SH-SY5Y (cell line): ENCODE data around the gene TPM1.

Experiments used
- GATA2 ChIP-seq: IDR thresholded peaks from 2 replicates; pipeline ENCODE4 v1.6.1; 2011; ENCODE audit warnings: mild to moderate bottlenecking, low read depth, low read length
- GATA3 ChIP-seq: IDR thresholded peaks from 2 replicates; pipeline ENCODE4 v1.6.1; 2011; ENCODE audit warnings: low read depth, mild to moderate bottlenecking, low read length, moderate library complexity

TPM1 gene

DNA sequence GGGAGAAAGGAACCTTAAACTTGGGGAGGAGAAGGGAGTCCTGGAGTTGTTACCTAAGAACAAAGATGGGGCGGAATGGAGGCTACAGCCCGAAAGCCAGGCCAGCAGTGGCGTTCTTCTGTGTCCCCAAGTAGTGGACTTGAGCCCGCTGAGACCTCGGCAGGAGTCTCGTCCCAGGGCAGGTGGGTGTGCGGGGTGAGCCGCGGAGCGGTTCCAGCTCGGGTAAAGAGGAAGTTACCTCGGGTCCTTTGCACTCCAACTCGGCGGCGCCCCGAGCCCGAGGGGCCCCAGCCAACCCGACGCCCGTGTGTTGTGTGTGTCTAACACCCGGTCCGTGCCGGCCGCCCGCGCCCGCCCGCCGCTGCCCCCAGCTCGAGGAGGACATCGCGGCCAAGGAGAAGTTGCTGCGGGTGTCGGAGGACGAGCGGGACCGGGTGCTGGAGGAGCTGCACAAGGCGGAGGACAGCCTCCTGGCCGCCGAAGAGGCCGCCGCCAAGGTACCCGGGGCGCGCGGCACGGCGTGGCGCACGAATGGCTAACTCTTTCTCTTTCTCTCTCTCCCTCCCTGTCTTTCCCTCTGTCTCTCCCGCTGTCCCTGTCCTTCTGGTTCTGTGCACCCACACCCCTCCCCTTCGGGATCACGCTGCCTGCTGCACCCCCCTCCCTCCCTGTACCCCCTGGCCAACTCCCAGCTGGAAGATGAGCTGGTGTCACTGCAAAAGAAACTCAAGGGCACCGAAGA lies 959 bp downstream of the TPM1 start:
- TF ChIP-seq GATA3 (no peak), GATA2 (no peak)

DNA sequence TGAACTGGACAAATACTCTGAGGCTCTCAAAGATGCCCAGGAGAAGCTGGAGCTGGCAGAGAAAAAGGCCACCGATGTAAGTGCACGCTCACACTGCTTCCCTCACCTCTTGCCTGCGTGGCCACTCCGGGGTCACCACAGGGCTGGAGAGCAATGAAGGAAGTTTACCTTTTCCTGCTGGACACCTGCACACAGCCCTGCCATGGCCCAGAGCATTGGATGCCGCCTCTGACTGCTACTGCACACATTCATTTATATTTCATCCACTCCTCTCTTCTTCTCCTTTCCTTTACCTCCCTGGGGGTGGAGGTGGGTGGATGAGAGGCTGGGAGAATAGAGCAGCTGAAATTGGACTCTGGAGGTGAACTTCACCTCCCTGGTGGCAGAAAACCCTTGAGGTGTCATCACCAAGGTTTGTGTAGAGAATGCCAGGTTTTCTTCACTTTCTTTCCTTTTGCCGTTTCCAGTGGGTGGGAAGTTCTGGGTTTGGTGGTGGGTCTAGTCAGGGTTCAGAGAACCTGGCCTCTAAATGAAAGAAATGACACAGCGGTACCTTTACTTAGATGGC lies 1.6 kb downstream of the TPM1 start:
- TF ChIP-seq GATA2: no peak

DNA sequence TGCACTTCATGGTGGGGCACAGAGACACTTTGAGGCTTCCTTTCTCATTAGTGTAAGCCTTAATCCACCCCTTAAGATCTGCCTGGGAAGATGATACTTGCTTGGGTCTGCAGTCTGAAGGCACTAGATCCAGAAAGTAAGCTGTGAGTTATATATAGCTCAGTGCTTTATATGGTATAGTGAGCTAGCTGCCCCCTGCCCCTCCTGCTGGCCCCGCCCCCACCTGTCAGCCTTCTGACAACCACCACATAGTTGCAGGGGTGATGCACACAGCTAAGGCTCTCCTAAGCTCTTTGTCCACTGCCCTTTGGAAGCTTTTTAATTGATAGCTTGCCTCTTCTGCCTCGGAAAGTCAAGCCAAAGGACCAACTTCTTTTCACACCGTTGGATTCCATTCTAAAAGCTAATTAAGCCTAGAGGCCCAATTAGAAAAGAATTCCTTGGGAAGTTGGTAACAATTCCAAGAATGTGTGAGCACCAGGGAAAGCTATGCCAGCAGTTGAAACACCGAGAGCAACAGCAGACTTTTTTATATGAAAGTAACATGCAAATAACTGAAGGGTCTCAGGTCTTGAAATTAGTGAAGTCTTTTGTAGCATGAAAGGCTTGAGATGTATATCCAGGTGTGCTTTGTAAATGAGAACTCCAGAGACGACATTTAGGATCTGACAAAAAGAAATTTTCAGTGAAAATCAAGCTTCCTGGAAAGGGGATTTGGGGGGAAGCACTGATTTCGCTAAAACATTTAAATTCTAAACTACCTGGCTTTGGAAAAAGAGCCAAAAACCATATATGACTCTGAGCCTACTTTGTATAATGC lies 2.3 kb downstream of the TPM1 start:
- TF ChIP-seq GATA2 (no peak), GATA3 (no peak)

DNA sequence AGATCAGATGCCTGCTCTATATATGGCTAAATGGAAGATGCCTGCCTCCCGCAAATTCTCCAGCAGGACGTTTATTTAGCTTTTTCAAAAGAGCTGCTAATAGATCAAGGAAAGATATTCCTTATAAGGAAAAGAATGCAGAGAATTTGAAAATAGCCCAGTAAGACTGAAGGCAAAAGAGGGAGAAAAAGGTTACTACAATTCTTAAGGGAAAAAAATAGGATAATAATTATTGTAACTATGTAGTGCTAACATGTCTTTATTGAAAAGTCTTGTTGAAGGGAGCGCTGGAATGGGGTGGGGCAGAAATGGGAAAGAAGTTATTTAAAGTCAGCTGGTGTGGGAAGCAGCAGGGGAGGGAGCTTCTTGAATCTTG lies 2.9 kb downstream of the TPM1 start:
- no peak for TF ChIP-seq GATA3
- no peak for TF ChIP-seq GATA2

DNA sequence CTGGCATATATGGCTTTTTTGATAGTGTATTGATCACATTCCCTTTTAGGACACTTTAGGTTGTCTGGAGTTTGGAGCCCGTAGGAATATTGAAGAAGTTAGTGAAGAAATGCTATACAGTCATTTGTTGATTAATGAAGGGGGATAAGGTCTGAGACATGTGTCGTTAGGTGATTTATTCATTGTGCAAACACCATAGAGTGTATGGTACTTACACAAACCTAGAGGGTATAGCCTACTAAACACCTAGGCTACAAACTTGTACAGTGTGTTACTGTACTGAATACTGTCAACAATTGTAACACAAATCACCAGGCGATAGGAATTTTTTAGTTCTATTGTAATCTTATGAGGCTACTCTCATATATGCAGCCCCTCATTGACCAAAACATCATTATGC lies 3.3 kb downstream of the TPM1 start:
- TF ChIP-seq GATA2 (no peak), GATA3 (no peak)

DNA sequence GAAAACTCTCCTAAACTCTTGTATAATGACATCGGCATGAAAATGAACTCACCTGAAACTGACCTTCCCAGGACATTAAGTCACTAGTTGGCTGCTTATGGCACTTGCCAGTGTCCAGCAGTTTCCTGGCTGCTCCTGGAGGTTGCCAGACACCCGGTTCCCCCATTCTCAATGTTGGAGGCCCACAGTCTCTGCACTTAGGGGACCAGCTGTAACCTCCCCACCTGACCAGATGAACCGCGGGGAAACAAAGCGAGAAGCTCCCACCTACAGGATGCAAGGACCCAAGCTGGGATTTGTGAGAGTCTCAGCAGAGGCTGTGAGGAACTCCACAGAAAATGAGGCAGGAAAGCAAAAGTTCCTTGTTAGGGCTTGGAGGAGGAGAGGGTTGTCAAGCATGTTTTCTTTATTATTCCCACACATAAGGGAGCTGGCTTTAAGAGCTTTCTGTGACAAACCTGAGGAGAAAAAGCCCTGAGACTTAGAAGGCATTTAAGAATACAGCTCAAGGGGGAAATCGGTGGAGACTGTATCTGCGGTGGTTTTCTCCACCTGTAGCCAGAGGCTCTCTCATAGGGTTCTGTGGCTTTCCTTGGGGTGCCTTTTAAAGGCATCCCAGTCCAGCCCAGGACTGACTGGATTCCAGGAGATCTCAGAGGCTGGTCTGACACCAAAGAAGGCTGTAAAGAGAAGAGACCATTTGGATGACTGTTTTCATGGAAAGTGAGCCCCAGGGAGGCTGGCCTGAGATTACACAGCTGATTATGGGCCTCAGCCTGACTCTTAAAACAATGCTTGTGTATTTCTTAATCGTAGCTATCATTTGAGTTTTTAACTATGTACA lies 4.6 kb downstream of the TPM1 start:
- TF ChIP-seq GATA3 (no peak), GATA2 (no peak)

DNA sequence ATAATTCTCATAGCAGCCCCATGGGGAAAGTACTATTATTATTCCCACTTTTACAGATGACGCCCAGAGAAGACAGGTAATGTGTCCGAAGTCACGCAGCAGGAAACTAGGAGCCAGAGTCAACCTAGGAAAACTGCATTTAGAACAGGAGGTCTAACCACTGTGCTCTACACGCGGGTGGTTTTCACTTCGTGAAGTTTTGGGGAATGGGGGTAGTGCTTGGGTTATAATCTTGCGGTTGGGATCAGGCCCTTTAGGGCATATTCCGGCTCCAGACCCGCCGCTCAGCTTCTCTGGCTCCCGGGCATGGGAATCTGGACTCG lies 5.2 kb downstream of the TPM1 start:
- TF ChIP-seq GATA2: peak; percentile 55
- no peak for TF ChIP-seq GATA3

DNA sequence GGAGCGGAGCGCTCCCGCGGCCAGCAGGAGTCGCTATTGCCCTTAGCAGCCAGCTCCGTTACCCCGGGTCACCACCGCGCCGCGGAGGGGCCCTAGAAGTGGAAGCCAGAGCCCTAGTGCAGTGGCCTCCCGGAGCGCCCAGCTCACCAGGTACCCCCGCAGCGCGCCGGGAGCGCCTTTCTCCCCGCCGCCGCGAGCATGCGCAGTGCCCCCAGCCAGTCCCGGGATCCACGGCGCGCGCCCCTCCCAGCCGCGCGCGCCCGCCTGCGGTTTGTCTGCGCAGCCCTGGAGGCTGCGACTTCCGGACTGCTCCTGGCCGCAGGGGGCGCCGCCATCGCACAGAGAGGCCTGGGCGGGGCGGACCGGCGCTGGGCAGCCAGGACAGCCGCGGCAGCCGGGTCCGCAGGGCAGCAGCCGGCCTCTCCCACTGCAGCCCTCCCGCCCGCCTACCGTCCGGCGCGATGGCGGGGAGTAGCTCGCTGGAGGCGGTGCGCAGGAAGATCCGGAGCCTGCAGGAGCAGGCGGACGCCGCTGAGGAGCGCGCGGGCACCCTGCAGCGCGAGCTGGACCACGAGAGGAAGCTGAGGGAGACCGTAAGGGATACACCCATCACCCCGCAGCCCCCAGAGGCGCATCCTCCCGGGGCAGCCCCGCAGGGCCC lies 5.7 kb downstream of the TPM1 start:
- TF ChIP-seq GATA2: no peak
- no peak for TF ChIP-seq GATA3

DNA sequence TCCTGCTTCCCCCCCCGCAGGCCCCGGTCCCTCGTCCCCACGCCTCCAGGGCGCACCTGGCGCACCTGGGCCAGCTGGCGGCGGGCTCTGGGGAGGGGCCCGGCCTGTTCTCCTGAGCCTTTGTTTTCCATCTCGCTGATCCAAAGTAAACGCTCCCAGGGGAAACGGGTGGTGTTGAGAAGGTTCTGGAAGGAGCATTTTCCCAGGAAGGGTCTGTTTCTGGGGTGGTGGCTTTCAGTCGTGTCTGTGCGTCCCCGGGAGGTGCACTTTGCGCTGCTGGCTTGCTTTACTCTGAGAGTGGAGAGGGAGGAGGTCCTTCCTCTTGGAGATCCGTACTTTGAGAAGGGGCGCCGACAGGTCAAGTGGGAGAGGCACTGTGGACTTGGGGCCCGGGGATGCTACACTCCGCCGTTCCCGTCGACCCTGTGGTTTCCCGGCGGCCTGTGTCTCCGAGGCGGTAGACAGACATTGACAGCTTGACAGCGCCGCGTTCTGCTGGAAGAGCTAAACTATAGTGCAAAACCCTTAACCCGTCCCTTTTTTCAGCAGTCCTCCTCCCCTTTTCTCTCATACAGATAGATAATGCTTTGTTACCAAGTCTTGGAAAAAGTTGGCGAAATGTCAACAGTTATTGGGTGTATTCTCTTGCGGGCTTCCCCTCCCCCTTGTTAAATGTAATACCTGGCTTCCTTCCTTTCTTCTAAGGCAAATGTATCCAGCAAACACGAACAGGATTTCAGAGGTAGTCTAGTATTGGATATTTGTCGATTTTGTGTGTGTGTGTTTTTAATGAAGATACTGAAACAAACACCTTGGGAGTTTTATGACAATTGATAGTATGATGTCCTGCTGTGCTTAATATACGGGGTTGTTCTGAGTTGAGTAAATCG lies 6.5 kb downstream of the TPM1 start:
- TF ChIP-seq GATA2: no peak
- no peak for TF ChIP-seq GATA3

DNA sequence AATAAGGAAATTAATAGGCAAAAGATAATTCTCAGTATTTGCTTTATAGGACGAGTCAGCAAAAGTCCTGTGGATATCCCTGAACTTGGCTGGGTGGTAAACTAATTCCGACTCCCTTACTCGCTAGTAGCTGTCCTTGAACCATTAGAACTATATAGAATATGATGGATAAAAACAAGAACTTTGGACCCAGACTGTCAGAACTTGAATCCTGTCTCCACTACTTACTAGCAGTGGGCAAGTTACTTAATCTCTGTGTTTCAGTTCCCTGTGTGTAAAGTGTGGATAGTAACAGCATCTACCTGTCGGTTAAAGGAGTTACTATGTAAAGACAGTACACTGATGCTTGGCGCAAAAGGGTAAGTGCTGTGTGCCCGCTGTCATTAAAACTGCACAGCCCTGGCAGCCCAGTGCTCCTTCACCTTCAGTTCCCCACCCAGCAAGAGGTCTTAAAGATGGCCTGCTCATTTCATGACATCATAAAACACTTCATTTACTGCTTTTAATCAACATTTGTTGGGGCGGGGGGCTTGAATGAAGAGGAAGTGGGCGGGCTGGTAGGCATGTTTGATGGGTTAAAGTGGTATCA lies 7.3 kb downstream of the TPM1 start:
- no peak for TF ChIP-seq GATA3
- TF ChIP-seq GATA2: no peak

DNA sequence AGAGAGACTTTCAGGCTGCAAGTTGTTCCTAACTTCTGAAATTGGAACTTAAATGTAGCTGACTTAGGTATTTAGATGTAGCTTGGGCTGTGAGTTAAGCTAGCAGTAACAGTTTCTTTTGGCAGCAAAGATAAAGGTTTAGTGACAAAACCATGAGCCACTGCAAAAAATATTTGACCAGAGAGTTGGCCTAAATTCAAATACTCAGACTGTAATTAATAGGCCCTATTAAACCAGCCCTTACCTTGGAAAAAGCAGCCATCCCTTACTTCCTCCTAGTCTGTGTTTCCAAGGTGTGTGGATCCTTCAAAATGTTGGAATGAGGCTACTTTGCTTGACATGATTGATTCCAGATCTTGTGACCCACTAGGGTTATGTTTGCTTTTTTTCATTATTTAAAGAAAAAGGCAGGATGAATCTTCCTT lies 8.2 kb downstream of the TPM1 start:
- no peak for TF ChIP-seq GATA3
- no peak for TF ChIP-seq GATA2

DNA sequence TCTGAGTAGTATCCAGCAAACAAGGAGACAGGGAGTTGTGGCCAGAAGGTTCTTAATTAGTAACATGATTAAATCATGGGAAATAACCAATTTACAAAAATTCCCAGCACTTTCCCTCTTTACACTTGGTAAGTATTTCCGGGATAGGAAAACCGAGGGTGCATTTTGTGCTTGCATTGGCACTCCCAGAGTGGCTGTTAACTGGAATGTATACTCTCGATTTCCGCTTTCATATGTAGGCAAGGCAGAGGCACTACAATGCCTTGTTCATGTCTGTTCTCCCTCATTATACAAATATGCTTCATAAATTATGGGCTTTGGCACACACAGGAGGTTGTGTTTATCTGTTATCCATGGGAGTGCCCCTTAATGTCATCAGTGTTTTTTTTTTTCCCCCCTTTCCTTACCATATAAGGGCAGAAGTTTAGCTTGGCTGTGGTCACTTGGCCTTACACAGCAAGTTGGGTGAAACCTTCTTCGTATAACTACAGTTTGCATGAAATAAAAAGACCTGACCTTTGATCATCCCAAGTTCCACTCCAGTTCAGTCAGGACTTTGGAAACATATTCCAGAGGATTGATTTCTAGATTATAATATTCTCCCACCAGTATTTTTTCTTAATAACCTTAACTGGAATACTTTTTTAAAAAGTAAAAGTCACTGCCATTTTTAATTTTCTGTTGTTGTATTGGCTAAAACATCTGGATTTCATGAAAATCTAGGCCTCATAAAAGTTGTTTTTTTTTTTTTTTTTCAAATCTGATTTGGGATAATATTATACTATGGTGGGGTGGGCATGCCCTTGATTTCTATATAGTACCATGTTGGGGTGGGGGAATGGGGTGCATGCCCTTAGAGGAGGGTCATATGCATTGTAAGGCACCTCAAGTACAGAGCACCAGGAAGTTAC lies 8.9 kb downstream of the TPM1 start:
- TF ChIP-seq GATA3: no peak
- TF ChIP-seq GATA2: no peak
